ENCODE data around the gene GSC.

DNA sequence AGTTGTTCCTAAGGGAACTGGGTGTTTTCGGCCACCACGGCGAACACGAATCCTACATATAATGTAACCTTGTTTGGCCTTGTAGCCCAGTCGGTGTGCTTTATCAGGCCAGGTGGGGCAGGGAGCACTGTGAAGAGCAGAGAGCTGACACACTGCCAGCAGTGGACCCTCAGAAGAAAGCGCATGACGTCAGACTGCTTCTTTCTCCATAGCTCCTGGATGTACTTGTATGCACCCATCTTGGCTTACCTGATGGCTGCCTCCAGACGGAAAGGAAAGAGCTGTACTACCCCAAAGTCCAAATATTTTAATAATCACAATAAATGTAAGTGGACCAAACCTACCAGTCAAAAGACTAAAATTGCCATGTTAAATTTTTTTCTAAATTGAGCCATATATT is 31.3 kb upstream of the GSC start:
- TF ChIP-seq POLR2A (IDR thresholded peaks at IDR 0.05) (no peak), CTCF (IDR thresholded peaks at IDR 0.05) (no peak)
